ENCODE results near the gene OLFM2.
A peak's percentile ranks its signal among the peaks of the same experiment; 100 is the strongest.
"Not testable (repeated sequence)": the region's sequence is repeated elsewhere in the genome, so short reads cannot be mapped to it uniquely, and the experiment has no call there.

OLFM2 gene

GRCh38 chr19:9854282-9854846 lies 82.0 kb downstream of the OLFM2 start:
- Mint-ChIP-seq H3K4me3 (no peak overlapping the region), H3K9me3 (peaks cover 0 to 5% of the 10 kb centered on the region in 2 donors), H3K4me1 (peaks cover 12 to 23% of the 10 kb centered on the region in 2 donors), H3K27ac (no peak overlapping the region), H3K36me3 (peaks cover 17% of the 10 kb centered on the region in 2 donors), H3K27me3 (no peaks in the 10 kb centered on the region)
- ATAC-seq (replicated peaks): no peak
- no peak for DNase-seq

GRCh38 chr19:9850235-9850959 lies 85.9 kb downstream of the OLFM2 start:
- no peak overlapping the region for H3K27ac Mint-ChIP-seq
- H3K4me3 Mint-ChIP-seq: no peak overlapping the region
- ATAC-seq (replicated peaks) (no peak), DNase-seq (no peak)
- peaks cover 0 to 5% of the 10 kb centered on the region in 2 donors for H3K9me3 Mint-ChIP-seq
- H3K36me3 Mint-ChIP-seq: peaks cover 25 to 38% of the 10 kb centered on the region in 2 donors
- peaks cover 0 to 6% of the 10 kb centered on the region in 2 donors for H3K4me1 Mint-ChIP-seq
- H3K27me3 Mint-ChIP-seq: no peaks in the 10 kb centered on the region

GRCh38 chr19:9849791-9850190 lies 86.5 kb downstream of the OLFM2 start:
- no peak for ATAC-seq (replicated peaks)

GRCh38 chr19:9848762-9849161 lies 87.6 kb downstream of the OLFM2 start:
- Mint-ChIP-seq H3K4me1 (peaks cover 0 to 6% of the 10 kb centered on the region in 2 donors), H3K4me3 (no peak overlapping the region), H3K27ac (no peak overlapping the region), H3K36me3 (peaks cover 27 to 50% of the 10 kb centered on the region in 2 donors), H3K27me3 (no peaks in the 10 kb centered on the region), H3K9me3 (peaks cover 0 to 2% of the 10 kb centered on the region in 2 donors)
- ATAC-seq (replicated peaks) (no peak), DNase-seq (no peak)

More at GRCh38 chr19:9849791-9850190, 86.5 kb downstream of the OLFM2 start:
- DNase-seq: no peak
- peaks cover 0 to 6% of the 10 kb centered on the region in 2 donors for H3K4me1 Mint-ChIP-seq
- peaks cover 26 to 45% of the 10 kb centered on the region in 2 donors for H3K36me3 Mint-ChIP-seq
- H3K4me3 Mint-ChIP-seq: no peak overlapping the region
- no peaks in the 10 kb centered on the region for H3K27me3 Mint-ChIP-seq
- H3K9me3 Mint-ChIP-seq: peaks cover 0 to 5% of the 10 kb centered on the region in 2 donors
- H3K27ac Mint-ChIP-seq: no peak overlapping the region

- Mint-ChIP-seq H3K36me3 (peaks cover 34 to 56% of the 10 kb centered on the region in 2 donors), H3K27me3 (no peaks in the 10 kb centered on the region), H3K4me1 (peaks cover 0 to 6% of the 10 kb centered on the region in 2 donors), H3K27ac (peak overlapping the region; percentile 39), H3K9me3 (peaks cover 0 to 4% of the 10 kb centered on the region in 2 donors), H3K4me3 (no peak overlapping the region)
- ATAC-seq (replicated peaks) (peak in 1 of 2 donors; percentile 39), DNase-seq (no peak)
Observed at GRCh38 chr19:9848060-9848459, 88.3 kb downstream of the OLFM2 start.

- peak in 1 of 2 donors; percentile 29 for ATAC-seq (replicated peaks)
- DNase-seq: no peak
- no peak overlapping the region for H3K4me3 Mint-ChIP-seq
- peaks cover under 1 to 6% of the 10 kb centered on the region in 2 donors for H3K4me1 Mint-ChIP-seq
- peaks cover 0 to 5% of the 10 kb centered on the region in 2 donors for H3K9me3 Mint-ChIP-seq
- H3K36me3 Mint-ChIP-seq: peaks cover 39 to 64% of the 10 kb centered on the region in 2 donors
- H3K27me3 Mint-ChIP-seq: no peaks in the 10 kb centered on the region
- H3K27ac Mint-ChIP-seq: peak overlapping the region; percentile 14
Observed at GRCh38 chr19:9847087-9847671, 89.1 kb downstream of the OLFM2 start.

- peaks cover 7 to 12% of the 10 kb centered on the region in 2 donors for H3K4me1 Mint-ChIP-seq
- peaks cover 55 to 86% of the 10 kb centered on the region in 2 donors for H3K36me3 Mint-ChIP-seq
- not testable (repeated sequence) for H3K27me3 Mint-ChIP-seq; ATAC-seq (replicated peaks); DNase-seq; H3K9me3 Mint-ChIP-seq; H3K4me3 Mint-ChIP-seq; H3K27ac Mint-ChIP-seq
Observed at GRCh38 chr19:9843626-9844273, 92.6 kb downstream of the OLFM2 start.

- Mint-ChIP-seq H3K9me3 (peaks cover 0 to 7% of the 10 kb centered on the region in 2 donors), H3K36me3 (peaks cover 52 to 85% of the 10 kb centered on the region in 2 donors), H3K4me1 (peaks cover 10 to 12% of the 10 kb centered on the region in 2 donors), H3K27ac (no peak overlapping the region), H3K4me3 (no peak overlapping the region), H3K27me3 (no peaks in the 10 kb centered on the region)
- ATAC-seq (replicated peaks) (no peak), DNase-seq (no peak)
Observed at GRCh38 chr19:9842834-9843625, 93.3 kb downstream of the OLFM2 start.

GRCh38 chr19:9839415-9839814 lies 96.9 kb downstream of the OLFM2 start:
- peaks cover 0 to 7% of the 10 kb centered on the region in 2 donors for H3K9me3 Mint-ChIP-seq
- peaks cover 41 to 54% of the 10 kb centered on the region in 2 donors for H3K36me3 Mint-ChIP-seq
- no peak for DNase-seq
- no peak for ATAC-seq (replicated peaks)
- H3K27me3 Mint-ChIP-seq: no peaks in the 10 kb centered on the region
- H3K4me3 Mint-ChIP-seq: no peak overlapping the region
- no peak overlapping the region for H3K27ac Mint-ChIP-seq
- peaks cover 18 to 27% of the 10 kb centered on the region in 2 donors for H3K4me1 Mint-ChIP-seq

- Mint-ChIP-seq H3K4me1 (peaks cover 20 to 30% of the 10 kb centered on the region in 2 donors), H3K9me3 (peaks cover 0 to 5% of the 10 kb centered on the region in 2 donors), H3K27me3 (no peaks in the 10 kb centered on the region), H3K27ac (no peak overlapping the region), H3K4me3 (no peak overlapping the region), H3K36me3 (peaks cover 32 to 44% of the 10 kb centered on the region in 2 donors)
- DNase-seq (no peak), ATAC-seq (replicated peaks) (no peak)
Observed at GRCh38 chr19:9838324-9838723, 98.0 kb downstream of the OLFM2 start.

GRCh38 chr19:9836021-9836420 lies 100.3 kb downstream of the OLFM2 start:
- Mint-ChIP-seq H3K27me3 (no peaks in the 10 kb centered on the region), H3K36me3 (peaks cover 11 to 21% of the 10 kb centered on the region in 2 donors), H3K9me3 (no peaks in the 10 kb centered on the region), H3K27ac (peak overlapping the region; percentile 88), H3K4me1 (peaks cover 14 to 22% of the 10 kb centered on the region in 2 donors), H3K4me3 (peak overlapping the region; percentile 96 to 97)
- DNase-seq: no peak
- ATAC-seq (replicated peaks): no peak

GRCh38 chr19:9835507-9835949 lies 100.8 kb downstream of the OLFM2 start:
- peaks cover 14 to 22% of the 10 kb centered on the region in 2 donors for H3K4me1 Mint-ChIP-seq
- peak; percentile 1 to 18 for ATAC-seq (replicated peaks)
- peak overlapping the region; percentile 88 for H3K27ac Mint-ChIP-seq

GRCh38 chr19:9834726-9835506 lies 101.4 kb downstream of the OLFM2 start, which contains the start of gene PIN1:
PIN1 (plus strand) TSS chr19:9835318; CDS start chr19:9835345, 27 bp downstream.
- H3K27ac Mint-ChIP-seq: peak within 1 kb of the TSS; percentile 95

More at GRCh38 chr19:9835507-9835949, 100.8 kb downstream of the OLFM2 start:
- Mint-ChIP-seq H3K4me3 (peak overlapping the region; percentile 96 to 97), H3K36me3 (peaks cover 11 to 17% of the 10 kb centered on the region in 2 donors), H3K9me3 (no peaks in the 10 kb centered on the region), H3K27me3 (no peaks in the 10 kb centered on the region)
- DNase-seq: no peak

More at GRCh38 chr19:9834726-9835506, 101.4 kb downstream of the OLFM2 start, which contains the start of gene PIN1:
- DNase-seq (peak; percentile 99), ATAC-seq (replicated peaks) (peak; percentile 98)
- Mint-ChIP-seq H3K4me1 (peaks cover 14 to 24% of the 10 kb centered on the region in 2 donors), H3K36me3 (peaks cover 6 to 17% of the 10 kb centered on the region in 2 donors), H3K9me3 (no peaks in the 10 kb centered on the region), H3K27me3 (no peaks in the 10 kb centered on the region), H3K4me3 (peak within 1 kb of the TSS; percentile 96 to 97)
